ENCODE measurements around the gene TAF1C. TPM values are rescaled to one million over a fixed set of nuclear protein-coding genes. Genes with fewer than 3 reads are reported as not detected.

TAF1C gene
- total and polyA plus RNA-seq, 10 of the 15 experiments (the other 5 are each of a cell fraction or from before 2014, with no cell fraction given) = 0.98 to 40.1 (median 15.4) TPM

- TF ChIP-seq ZBTB4 (CRISPR knock-in tag; IDR thresholded peaks at IDR 0.05) = no peak
- TF ChIP-seq SIX5 (IDR thresholded peaks at IDR 0.05; ENCODE audit: low read depth, low read length, severe bottlenecking) = no peak
- no peak for TF ChIP-seq RELB (IDR thresholded peaks at IDR 0.05; ENCODE audit: low read depth)
- no peak for TF ChIP-seq TARDBP (IDR thresholded peaks at IDR 0.05; ENCODE audit: borderline replicate concordance)
- no peak for TF ChIP-seq RFX5 (IDR thresholded peaks at IDR 0.05; ENCODE audit: low read depth, low read length)
- no peak for TF ChIP-seq RAD21 (IDR thresholded peaks at IDR 0.05; ENCODE audit: insufficient read depth, low read depth, low read length)
- no peak for TF ChIP-seq JUNB (IDR thresholded peaks at IDR 0.05)
- TF ChIP-seq ZNF274 (IDR thresholded peaks at IDR 0.05; ENCODE audit: insufficient read depth, insufficient read length) = no peak
These were observed 20.4 kb upstream of the TAF1C start (continued) for GRCh38 chr16:84207251-84207650.
